ELF-1 (cell line): ENCODE data around the gene LRP2.
A peak's percentile ranks its signal among the peaks of the same experiment; 100 is the strongest.
"Not testable (repeated sequence)": the region's sequence is repeated elsewhere in the genome, so short reads cannot be mapped to it uniquely, and the experiment has no call there.

Source experiments
- DNase-seq: peaks from one replicate; pipeline ENCODE4 v3.0.0-alpha.2; 2016; ENCODE audit warnings: low read depth, low spot score

LRP2 gene

DNA sequence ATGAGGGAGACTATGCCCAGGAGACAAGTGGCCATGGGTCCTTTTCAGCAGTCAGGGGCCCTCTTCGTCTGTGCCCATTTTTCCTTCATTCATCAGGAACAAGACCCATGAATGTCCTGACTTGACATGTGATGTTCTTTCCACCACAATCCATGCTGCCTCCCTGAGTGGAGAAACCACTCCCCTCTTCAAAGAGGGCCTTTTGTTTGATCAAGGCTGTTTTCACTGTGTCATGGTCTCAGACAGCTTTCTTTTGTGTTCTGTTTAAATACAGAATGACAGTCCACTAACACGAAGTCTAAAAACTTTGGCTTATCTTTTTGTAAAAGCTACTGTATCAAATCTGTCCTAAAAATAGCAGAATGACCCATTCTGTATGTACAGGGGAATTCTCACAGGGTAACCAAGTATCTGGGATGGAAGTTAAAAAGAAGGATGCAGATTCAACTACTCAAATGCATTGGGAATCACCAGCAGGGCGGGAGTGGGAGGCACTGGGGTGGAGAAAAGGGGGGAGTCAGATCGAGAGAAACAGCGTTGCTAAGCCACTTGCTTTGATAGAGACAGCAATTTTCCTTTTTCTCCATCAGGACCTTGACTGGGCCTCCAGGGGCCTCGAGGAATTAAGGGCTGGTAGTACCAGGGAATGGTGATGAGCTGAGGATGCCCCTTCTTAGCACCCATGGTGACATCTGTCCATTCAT, 13.9 kb downstream of the LRP2 start:
- no peak for DNase-seq

DNA sequence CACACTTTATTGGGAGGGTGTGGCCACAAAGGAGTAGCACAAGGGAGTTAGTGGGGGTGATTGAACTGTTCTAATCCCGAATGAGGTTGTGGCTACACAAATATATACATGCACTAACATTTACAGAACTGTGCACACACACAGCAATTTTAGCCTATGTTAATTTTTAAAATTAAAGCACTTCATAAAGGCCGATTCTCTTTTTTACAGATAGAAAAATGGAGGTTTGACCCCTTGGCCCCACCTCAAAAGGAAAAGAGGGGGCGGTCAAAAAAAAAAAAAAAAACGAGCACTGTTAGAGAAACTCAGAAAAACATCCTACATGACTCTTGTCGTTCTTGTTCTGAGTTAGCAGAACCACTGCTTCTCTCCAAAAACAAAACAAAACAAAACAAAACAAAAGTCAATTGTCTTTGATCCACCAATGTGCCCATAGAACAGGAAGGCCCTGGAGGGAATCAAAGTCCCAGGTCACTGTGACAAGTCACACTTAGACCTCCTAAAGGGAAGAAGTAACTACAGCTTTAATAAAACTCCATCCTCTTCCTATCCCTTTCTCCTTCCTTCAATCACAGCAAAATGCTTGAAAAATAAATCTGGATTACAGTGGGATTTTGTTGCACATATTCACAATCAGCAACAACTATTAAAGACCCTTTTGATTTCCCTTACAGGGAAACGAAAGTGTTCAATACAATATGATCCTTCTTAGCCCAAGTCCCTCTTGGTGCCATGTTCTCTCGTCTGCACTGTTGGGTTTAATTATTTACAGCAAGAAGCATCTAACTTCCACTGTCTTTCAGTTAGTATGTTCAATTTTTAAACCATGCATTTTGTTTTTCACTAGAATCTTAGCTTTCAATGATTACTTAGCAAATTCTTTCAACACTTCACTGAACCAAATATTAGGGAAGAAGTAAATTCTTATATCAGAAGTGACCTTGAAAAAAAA, 16.6 kb downstream of the LRP2 start:
- no peak for DNase-seq

DNA sequence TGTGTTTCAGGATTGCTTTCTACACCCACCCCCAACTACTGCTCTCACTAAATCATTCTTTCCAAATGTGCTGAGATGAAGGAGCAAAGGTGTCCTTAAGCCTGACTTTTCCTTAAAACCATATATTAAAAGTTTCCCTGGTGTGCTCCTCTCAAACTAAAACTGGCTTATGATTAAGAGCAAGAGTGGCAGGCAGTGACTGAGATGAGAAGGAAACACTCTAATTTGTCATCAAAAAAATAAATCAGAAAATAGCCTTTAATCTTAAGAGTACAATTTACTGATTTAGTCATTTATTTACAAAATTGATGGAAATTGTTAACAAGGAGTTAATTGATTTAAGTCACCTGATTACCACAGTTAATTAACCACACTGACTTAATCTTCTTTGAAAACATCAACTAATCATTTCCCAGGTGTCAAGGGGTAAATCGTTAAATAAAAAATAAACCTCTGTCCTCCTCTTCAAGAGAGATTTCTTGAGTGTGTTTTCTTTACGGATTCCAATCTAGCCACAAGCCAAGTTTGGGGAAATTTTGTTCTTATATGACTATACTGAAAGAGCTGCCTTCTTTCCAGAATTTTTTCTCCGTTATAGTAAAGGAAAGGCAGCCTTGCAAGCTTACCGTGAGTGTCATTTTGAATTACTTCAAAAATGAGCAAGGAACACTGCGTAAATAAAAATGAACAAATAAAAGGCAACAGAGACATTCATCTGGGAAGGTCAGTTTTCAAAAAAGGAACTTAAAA, 17.4 kb downstream of the LRP2 start:
- no peak for DNase-seq

DNA sequence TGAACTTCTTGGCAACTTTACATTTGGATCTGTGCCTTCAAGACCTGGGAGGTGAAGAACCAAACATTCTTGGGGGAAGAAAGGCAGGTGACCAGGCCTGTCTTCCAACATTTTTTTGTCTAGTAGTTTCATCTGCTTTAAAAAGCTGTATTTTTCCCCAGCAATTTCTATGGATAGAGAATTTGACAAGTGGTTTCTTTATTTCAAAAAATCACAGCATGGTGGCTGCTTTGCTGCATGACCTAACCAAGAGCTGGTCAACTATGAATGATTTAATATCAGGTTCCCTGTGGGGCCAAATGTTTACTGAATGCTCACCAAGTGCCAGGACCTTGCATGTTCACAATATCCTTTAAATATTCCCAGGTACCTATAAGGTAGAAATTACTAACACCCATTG, 19.1 kb downstream of the LRP2 start:
- no peak for DNase-seq

DNA sequence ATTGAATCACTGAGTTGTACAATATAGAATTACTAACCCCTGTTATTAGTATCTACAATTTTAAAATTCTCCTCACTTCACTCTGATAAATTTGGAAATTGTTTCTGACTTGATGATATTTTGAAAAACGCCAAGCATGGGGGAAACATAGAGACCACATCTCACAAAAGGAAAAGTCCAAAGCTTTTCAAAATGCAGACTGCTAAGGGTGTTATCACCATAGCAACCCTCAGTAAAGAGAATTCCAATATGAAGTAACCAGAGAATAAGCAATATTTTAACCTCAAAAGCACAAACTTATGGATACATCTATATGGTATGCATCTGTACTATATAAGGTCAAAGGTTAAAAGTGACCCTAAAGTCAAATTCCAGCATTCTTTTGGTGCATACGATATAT, 22.7 kb downstream of the LRP2 start:
- DNase-seq, result no peak

DNA sequence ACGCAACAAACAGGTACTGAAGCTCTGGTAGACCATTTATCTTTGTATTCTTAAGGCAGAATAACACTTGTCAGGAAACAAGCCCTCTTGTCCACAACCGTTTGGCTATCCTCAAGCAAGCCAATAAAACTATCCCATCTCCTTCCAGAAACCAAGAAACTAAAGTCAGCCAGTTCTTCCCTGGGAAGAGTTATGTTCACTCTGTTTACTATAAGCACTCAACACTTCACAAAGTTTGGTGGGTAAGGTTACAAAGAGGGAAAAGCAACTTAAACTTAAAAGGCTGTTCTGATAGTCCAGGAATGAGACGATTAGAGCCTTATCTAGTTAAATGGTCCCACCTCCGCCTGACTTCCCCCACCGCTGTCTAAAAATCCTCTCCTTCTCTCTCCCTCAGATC, 25.6 kb downstream of the LRP2 start:
- peak; percentile 16 for DNase-seq

DNA sequence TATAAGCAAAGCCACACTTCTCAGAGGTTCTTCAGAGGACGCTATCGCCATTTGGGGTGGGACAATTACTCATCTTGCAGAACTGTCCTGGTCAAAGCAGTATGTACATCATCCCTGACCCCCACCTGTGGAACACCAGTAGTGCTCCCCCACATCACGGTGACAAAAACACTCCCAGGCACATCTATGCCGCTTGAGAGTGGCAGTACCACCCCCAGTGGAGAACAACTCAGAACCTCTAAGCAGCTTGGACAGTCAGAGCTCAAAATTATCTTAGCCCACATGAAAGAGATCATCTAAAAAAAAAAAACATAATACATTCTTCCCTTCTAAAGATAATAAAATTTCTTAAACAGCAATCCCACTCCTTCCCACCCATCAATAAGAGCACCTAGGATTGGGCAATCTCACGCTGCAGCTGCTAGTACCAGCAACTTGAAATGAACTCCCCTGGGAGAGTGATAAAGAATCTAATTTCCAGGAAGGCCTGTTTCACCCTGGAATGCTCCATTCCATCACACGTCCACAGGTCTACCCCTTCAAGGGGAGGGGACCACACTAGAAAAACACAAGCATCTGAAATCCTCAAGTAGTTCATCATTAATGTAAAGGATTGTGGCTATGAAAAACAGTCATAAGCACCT, 31.7 kb downstream of the LRP2 start:
- DNase-seq, result no peak

DNA sequence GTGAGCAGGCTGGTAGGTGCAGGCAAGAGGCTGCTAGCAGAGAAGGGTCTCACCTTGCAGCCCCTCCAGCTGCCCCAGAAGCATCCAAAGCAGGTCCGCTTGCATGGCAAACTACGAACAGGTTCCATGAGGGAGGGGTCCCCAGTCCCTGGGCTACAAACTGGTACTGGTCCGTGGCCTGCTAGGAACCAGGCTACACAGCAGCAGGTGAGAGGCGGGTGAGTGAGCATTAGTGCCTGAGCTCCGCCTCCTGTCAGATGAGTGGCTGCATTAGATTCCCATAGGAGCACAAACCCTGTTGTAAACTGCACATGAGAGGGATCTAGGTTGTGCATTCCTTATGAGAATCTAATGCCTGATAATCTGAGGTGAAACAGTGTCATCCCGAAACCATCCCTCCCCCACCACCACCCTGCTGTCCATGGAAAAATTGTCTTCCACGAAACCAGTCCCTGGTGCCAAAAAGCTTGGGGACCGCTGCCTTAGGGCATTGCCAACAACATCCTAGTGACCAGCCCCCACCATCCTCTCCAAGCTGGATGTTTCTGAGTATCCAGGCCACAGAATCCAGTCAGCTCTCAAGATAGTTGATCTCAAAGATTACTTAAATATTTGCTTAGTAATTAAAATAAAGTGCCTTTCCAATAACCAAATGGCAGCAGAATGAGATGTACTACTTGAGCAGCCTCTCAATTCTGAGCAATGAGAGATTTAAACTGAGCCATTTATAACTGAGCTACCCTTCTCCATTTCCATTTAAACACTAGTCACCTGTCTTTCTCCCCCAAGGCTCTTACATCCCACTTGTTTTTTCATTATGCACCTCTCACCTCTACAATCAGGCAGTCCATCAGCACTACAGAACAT, 32.4 kb downstream of the LRP2 start:
- DNase-seq, result no peak

DNA sequence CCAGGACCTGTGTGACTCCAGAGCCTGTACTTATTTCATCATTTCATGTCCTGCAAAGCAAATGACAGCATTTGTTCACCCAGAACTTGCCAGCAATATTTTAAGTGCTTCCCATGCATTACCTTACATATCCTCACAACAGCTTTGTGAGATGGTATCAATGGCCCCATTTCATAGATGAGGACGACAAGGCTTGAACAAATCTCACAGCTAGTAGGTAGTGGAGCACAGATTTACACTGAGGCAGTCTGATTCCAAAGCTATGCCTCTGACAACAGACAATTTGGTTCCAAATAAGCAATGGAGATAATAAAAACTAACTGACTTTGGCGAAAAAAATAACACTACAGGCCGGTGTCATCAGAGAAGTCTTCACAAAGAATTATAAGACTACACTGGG, 33.5 kb downstream of the LRP2 start:
- DNase-seq, result no peak

DNA sequence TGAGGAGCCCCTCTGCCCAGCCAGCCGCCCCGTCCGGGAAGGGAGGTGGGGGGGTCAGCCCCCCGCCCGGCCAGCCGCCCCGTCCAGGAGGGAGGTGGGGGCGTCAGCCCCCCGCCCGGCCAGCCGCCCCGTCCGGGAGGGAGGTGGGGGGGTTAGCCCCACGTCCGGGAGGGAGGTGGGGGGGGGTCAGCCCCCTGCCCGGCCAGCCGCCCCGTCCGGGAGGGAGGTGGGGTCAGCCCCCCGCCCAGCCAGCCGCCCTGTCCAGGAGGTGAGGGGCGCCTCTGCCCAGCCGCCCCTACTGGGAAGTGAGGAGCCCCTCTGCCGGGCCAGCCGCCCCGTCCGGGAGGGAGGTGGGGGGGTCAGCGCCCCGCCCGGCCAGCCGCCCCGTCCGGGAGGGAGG, 34.5 kb downstream of the LRP2 start:
- DNase-seq, result not testable (repeated sequence)

DNA sequence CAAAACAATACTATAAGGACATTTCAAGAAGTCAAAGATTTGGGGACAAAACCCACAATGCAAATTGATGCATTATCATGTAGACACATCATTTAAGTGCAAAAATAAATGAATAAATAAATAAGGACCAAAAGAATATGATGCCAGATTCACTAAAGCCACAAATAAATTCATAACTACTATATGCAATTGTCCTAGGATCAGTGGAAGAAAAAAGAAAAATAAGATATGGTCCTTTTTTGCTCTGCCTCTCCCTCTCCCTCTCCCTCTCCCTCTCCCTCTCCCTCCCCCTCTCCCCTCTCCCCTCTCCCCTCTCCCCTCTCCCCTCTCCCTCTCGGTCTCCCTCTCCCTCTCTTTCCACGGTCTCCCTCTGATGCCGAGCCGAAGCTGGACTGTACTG, 36.4 kb downstream of the LRP2 start:
- DNase-seq, result not testable (repeated sequence)

DNA sequence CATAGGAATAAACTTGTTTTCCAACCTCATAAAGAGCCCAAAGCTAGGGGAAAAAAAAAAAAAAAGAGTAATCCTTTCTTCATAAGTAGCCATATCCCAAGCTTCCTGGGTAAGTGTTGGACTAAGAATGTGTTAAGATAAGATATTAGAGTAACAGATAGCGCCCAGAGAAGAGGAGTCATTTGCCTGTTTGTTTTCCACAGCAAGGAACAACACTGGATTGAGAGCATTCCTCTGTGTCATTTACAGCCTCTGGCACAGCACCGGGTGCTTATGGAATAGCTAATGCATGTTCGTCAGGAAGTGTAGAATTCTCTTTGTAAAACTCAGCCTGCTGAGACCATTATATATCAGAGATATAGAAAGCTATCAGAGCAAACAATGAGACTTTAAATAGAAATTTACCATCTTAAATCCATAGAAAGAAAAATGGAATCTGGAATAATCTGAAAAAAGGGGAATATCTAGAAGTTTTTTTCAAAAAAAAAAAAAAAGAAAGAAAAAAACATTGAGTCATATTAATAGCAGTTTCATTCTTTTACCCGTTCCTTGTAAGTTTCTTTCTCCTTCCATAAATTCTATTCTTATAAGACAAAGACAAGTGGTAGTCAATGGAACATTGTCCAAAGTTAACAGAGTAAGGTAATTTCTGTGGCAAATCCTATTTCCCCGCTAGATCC, 37.6 kb downstream of the LRP2 start:
- peak; percentile 31 for DNase-seq

DNA sequence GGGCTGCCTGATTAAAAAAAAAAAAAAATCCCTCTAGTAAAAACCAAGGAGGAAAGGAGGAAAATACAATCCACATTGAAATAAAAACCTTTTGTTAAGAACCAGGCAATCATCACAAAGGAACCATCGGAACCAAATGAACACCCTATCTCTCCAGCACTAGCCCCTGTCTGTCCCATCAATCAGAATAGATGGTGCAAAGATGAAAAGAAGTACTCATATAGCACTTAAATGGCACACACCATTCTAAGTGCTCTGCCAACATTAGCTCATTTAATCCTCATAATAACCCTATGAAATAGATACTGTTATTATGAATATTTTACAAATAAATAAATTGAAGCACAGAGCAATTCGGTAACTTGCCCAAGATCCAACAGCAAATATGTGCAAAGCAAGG, 38.5 kb downstream of the LRP2 start:
- no peak for DNase-seq

DNA sequence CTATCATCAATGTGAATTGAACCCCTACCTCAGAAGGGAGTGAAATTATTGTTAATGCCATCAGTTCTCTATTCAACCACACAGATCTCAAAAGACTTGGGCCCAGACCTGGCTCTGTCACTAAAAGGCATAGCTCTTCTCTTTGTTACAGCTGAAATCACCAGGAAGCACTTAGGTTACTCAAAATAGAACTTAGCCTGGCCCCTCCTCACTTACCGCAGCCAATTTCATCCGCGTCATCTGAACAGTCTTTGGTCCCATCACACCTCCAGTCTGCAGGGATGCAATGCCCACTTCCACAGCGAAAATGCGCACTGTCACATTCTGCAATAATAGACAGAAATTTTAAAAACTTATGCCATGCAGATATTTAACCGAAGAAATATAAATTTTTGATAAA, 41.8 kb downstream of the LRP2 start:
- no peak for DNase-seq

DNA sequence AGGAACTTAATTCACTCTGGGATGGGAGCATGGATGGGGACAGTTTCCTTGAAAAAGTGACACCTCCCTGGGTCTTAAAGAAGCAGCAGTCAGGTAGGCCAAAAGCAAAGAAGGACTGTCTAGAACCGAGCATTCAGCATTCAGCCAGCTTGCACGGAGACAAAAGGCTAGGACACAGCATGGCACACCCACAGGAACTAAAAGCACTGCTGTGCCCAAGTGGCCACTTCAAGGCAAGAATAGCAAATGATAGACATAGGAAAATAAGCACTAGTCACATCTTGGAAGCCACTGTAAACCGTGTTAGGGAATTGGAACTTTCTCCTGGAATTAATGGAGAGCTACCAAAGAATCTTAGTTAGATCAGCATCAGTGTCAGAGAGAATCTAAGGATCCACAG, 47.0 kb downstream of the LRP2 start:
- DNase-seq, result no peak

DNA sequence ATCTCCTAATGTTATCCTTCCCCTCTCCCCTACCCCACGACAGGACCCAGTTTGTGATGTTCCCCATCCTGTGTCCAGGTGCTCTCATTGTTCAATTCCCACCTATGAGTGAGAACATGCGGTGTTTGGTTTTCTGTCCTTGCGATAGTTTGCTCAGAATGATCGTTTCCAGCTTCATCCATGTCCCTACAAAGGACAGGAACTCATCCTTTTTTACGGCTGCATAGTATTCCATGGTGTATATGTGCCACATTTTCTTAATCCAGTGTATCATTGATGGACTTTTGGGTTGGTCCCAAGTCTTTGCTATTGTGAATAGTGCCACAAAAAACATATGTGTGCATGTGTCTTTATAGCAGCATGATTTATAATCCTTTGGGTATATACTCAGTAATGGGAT, 54.0 kb downstream of the LRP2 start:
- not testable (repeated sequence) for DNase-seq

DNA sequence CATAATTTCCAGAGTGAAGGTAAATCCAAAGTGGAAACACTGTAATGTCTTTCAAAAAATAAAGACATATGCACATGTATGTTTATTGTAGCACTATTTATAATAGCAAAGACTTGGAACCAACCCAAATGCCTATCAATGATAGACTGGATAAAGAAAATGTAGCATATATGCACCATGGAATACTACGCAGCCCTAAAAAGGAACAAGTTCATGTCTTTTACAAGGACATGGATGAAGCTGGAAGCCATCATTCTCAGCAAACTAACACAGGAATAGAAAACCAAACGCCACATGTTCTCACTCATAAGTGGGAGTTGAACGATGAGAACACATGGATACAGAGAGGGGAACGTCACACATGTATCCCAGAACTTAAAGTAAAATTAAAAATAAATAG, 57.6 kb downstream of the LRP2 start:
- DNase-seq, result not testable (repeated sequence)

DNA sequence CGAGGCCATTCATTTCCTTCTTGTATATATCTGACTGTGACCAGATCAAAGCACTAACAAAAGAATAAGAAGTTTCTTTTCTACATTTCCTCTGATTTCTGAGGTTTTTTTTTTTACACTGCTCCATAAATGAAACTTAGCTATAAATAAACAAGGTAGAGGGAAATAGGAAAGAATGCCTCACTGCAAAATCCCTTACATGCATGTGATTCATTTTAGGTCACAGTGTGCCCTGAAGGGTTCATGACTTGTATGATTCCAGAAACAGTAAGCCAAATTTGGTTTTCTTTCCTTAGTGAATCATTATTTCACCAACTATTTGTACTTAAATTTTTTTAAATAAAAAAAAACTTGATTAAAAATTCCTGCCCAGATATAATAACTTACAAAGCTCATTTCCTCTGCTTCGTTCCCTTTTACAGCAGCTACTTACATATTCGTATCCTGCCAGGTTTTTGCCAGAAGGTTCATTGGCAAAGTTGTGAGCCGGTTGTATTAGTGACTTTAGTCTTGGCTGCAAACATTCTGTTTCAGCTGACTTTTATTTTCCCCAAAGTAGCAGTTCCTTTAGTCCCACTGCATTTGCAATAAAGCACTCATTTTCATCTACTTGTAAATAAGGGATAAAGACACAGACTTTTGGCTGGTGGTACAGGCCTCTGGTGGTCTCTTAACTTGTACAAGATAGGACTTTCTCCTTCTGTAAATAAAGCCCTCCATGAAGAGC, 58.6 kb downstream of the LRP2 start:
- DNase-seq, result no peak

DNA sequence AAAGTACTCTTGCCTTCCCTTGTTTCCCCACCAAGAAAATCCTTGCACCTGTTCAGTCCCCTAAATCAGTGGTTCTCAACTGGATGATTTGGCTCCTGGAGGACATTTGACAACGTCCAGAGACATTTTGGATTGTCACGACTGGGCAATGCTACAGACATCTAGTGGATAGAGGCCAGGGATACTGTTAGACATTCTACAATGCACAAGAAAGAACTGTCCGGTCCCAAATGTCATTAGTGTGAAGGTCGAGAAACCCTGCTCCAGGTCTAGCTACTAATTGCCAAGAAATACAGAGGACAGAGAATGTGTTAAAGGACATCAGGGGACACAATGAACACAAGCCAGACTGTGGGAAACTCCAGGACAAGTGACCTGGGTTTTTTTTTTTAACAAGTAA, 60.0 kb downstream of the LRP2 start:
- no peak for DNase-seq
